Neural cell (in vitro differentiated cells): ENCODE measurements around the gene FSD2. TPM values are rescaled to one million over a fixed set of nuclear protein-coding genes. Genes with fewer than 3 reads are reported as not detected.

ENCODE experiments used
- H2AFZ ChIP-seq: fragments of 200-600, 300-800 bp; sonication (generic), shearing (Covaris generic); 2 replicates; pipeline ENCODE4 v1.6.0; 2014; ENCODE audit warnings: low read depth, mild to moderate bottlenecking, antibody characterized with exemption, low read length, moderate library complexity
- H3F3A ChIP-seq: fragments of 200-600 bp; shearing (Covaris generic); 2 replicates; pipeline ENCODE4 v1.6.1; 2016; ENCODE audit warnings: mild to moderate bottlenecking, moderate library complexity, mixed read lengths, antibody characterized with exemption, low read length; ENCODE audit not compliant: insufficient read depth, poor library complexity, severe bottlenecking
- H3K27ac ChIP-seq: fragments of 200-600, 300-800 bp; sonication (generic), shearing (Covaris generic); 2 replicates; pipeline ENCODE4 v1.5.1; 2014; ENCODE audit warnings: mild to moderate bottlenecking, low read length, moderate library complexity
- H3K27me3 ChIP-seq: fragments of 300-800, 200-600 bp; sonication (generic), shearing (Covaris generic); 2 replicates; pipeline ENCODE4 v1.6.0; 2014; ENCODE audit warnings: mild to moderate bottlenecking, low read depth, low read length, moderate library complexity; ENCODE audit not compliant: insufficient read depth
- H3K36me3 ChIP-seq: fragments of 300-800, 200-600 bp; sonication (generic), shearing (Covaris generic); 2 replicates; pipeline ENCODE4 v1.5.1; 2014; ENCODE audit warnings: mild to moderate bottlenecking, antibody characterized with exemption, low read length, moderate library complexity; ENCODE audit not compliant: insufficient read depth
- H3K4me2 ChIP-seq: fragments of 300-800, 200-600 bp; sonication (generic), shearing (Covaris generic); 2 replicates; pipeline ENCODE4 v1.6.0; 2014; ENCODE audit warnings: mild to moderate bottlenecking, low read length
- H3K4me3 ChIP-seq: fragments of 300-800, 200-600 bp; sonication (generic), shearing (Covaris generic); 2 replicates; pipeline ENCODE4 v1.5.1; 2014; ENCODE audit warnings: mild to moderate bottlenecking, low read length, moderate library complexity
- H3K79me2 ChIP-seq: fragments of 200-600 bp; shearing (Covaris generic); replicated peaks from 2 replicates; pipeline ENCODE4 v1.6.0; 2014; ENCODE audit warnings: mild to moderate bottlenecking, low read length, moderate library complexity; ENCODE audit not compliant: insufficient read depth
- H3K9ac ChIP-seq: fragments of 300-800, 200-600 bp; sonication (generic), shearing (Covaris generic); 2 replicates; pipeline ENCODE4 v1.6.1; 2016; ENCODE audit warnings: mild to moderate bottlenecking, low read length, mixed read lengths
- H3K9me2 ChIP-seq: fragments of 200-600 bp; shearing (Covaris generic); 2 replicates; pipeline ENCODE4 v1.6.1; 2016; ENCODE audit warnings: mild to moderate bottlenecking, low read length, mixed read lengths; ENCODE audit not compliant: insufficient read depth
- H3K9me3 ChIP-seq: fragments of 200-600, 300-800 bp; sonication (generic), shearing (Covaris generic); 2 replicates; pipeline ENCODE4 v1.6.1; 2016; ENCODE audit warnings: mild to moderate bottlenecking, mixed run types, low read length, moderate library complexity, mixed read lengths
- H4K20me1 ChIP-seq: fragments of 200-600 bp; shearing (Covaris generic); 2 replicates; pipeline ENCODE4 v1.6.1; 2016; ENCODE audit warnings: mild to moderate bottlenecking, mixed run types; ENCODE audit not compliant: insufficient read depth
- EP300 ChIP-seq: fragments of 450-650 bp; conservative IDR thresholded peaks from 2 replicates; pipeline ENCODE4 v1.6.1; 2014; ENCODE audit warnings: antibody characterized with exemption, mild to moderate bottlenecking, moderate library complexity; ENCODE audit not compliant: poor library complexity, severe bottlenecking
- EZH2 ChIP-seq: fragments of 200-600, 300-800 bp; shearing (Covaris generic), sonication (generic); IDR thresholded peaks from 2 replicates; pipeline ENCODE4 v1.6.1; 2014; ENCODE audit warnings: antibody characterized with exemption, low read length, borderline replicate concordance, mild to moderate bottlenecking; ENCODE audit not compliant: insufficient read depth, poor library complexity, severe bottlenecking
- MXI1 ChIP-seq: fragments of 450-650 bp; conservative IDR thresholded peaks from 2 replicates; pipeline ENCODE4 v1.6.1; 2014; ENCODE audit warnings: antibody characterized with exemption, mild to moderate bottlenecking; ENCODE audit not compliant: poor library complexity, severe bottlenecking
- POLR2AphosphoS5 ChIP-seq: IDR thresholded peaks from 2 replicates; pipeline ENCODE4 v1.6.1; 2012
- RAD21 ChIP-seq: fragments of 450-650 bp; conservative IDR thresholded peaks from 2 replicates; pipeline ENCODE4 v1.6.1; 2014; ENCODE audit warnings: antibody characterized with exemption, mild to moderate bottlenecking, moderate library complexity
- SMC3 ChIP-seq: fragments of 450-650 bp; conservative IDR thresholded peaks from 2 replicates; pipeline ENCODE4 v1.6.1; 2014; ENCODE audit warnings: antibody characterized with exemption, mild to moderate bottlenecking, moderate library complexity; ENCODE audit not compliant: poor library complexity
- TAF1 ChIP-seq: IDR thresholded peaks from 2 replicates; pipeline ENCODE4 v1.6.1; 2012; ENCODE audit warnings: low read depth
- polyA plus RNA-seq: library from polyadenylated mRNA; depleted of rRNA; stranded (reverse); fragments of >200 nt; gene quantifications from 2 replicates; pipeline ENCODE4 v1.2.3, GENCODE V29; 2014
- TF ChIP-seq, protein P1 (sequence below): fragments of 450-650 bp; IDR thresholded peaks from 2 replicates; pipeline ENCODE4 v1.5.1; 2014; ENCODE audit warnings: antibody characterized with exemption, mild to moderate bottlenecking, moderate library complexity; ENCODE audit not compliant: poor library complexity, severe bottlenecking
- TF ChIP-seq, protein P2 (sequence below): IDR thresholded peaks from 2 replicates; pipeline ENCODE4 v1.6.1; 2012; ENCODE audit warnings: borderline replicate concordance

The FSD2 gene
- polyA plus RNA-seq, 1 donor from 2014 or later = not detected

- no peaks in the 10 kb centered on the region for H3K9me3 ChIP-seq
- peak within 1 kb of the TSS; percentile 62 for H3K27ac ChIP-seq
- peaks cover 7% of the 10 kb centered on the region for H3F3A ChIP-seq
- no peaks in the 10 kb centered on the region for H4K20me1 ChIP-seq
- peak within 1 kb of the TSS; percentile 95 for H3K4me3 ChIP-seq
- peak within 1 kb of the TSS; percentile 69 for H2AFZ ChIP-seq
- H3K9ac ChIP-seq = peak within 1 kb of the TSS; percentile 66
- no peaks in the 10 kb centered on the region for H3K27me3 ChIP-seq
- no peaks in the 10 kb centered on the region for H3K36me3 ChIP-seq
- TF ChIP-seq MXI1 (peak; percentile 83), RAD21 (peak; percentile 34), TAF1 (no peak), SMC3 (peak; percentile 52), EZH2 (no peak), EP300 (no peak), POLR2AphosphoS5 (peak; percentile 78)
- TF ChIP-seq, protein P1, sequence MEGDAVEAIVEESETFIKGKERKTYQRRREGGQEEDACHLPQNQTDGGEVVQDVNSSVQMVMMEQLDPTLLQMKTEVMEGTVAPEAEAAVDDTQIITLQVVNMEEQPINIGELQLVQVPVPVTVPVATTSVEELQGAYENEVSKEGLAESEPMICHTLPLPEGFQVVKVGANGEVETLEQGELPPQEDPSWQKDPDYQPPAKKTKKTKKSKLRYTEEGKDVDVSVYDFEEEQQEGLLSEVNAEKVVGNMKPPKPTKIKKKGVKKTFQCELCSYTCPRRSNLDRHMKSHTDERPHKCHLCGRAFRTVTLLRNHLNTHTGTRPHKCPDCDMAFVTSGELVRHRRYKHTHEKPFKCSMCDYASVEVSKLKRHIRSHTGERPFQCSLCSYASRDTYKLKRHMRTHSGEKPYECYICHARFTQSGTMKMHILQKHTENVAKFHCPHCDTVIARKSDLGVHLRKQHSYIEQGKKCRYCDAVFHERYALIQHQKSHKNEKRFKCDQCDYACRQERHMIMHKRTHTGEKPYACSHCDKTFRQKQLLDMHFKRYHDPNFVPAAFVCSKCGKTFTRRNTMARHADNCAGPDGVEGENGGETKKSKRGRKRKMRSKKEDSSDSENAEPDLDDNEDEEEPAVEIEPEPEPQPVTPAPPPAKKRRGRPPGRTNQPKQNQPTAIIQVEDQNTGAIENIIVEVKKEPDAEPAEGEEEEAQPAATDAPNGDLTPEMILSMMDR = peak; percentile 63
- TF ChIP-seq, protein P2, sequence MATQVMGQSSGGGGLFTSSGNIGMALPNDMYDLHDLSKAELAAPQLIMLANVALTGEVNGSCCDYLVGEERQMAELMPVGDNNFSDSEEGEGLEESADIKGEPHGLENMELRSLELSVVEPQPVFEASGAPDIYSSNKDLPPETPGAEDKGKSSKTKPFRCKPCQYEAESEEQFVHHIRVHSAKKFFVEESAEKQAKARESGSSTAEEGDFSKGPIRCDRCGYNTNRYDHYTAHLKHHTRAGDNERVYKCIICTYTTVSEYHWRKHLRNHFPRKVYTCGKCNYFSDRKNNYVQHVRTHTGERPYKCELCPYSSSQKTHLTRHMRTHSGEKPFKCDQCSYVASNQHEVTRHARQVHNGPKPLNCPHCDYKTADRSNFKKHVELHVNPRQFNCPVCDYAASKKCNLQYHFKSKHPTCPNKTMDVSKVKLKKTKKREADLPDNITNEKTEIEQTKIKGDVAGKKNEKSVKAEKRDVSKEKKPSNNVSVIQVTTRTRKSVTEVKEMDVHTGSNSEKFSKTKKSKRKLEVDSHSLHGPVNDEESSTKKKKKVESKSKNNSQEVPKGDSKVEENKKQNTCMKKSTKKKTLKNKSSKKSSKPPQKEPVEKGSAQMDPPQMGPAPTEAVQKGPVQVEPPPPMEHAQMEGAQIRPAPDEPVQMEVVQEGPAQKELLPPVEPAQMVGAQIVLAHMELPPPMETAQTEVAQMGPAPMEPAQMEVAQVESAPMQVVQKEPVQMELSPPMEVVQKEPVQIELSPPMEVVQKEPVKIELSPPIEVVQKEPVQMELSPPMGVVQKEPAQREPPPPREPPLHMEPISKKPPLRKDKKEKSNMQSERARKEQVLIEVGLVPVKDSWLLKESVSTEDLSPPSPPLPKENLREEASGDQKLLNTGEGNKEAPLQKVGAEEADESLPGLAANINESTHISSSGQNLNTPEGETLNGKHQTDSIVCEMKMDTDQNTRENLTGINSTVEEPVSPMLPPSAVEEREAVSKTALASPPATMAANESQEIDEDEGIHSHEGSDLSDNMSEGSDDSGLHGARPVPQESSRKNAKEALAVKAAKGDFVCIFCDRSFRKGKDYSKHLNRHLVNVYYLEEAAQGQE = peak; percentile 31
- peaks cover 16% of the 10 kb centered on the region for H3K79me2 ChIP-seq
- H3K9me2 ChIP-seq = no peaks in the 10 kb centered on the region
- H3K4me2 ChIP-seq = peak within 1 kb of the TSS; percentile 94
These were observed 3.6 kb upstream of the FSD2 start, which contains the start of gene WHAMM for GRCh38 chr15:82809308-82810060. Gene WHAMM (plus strand): TSS chr15:82809628. CDS start chr15:82809727, 99 bp downstream.

DNA sequence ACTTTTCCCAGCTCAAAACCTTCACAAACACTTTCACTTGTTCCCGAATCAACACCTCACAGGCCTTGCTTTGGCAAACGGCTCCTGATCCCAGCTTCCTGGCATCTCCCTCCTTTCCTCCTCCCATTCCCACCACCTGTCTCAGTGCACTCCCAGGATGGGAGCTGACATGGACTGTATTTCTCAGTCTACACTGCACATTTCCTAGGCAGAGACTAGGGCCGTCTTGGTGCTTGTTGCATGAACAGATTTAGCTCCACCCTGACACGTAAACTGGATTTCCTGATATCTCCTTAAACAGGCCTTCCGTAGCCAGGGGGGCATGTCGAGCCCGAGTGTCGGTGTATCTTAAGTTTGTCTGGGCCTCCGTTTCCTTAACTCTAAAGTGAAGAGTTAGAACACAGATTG lies 2.8 kb upstream of the FSD2 start:
- no peaks in the 10 kb centered on the region for H3K9me3 ChIP-seq
- peaks cover 7% of the 10 kb centered on the region for H3F3A ChIP-seq
- peaks cover 16% of the 10 kb centered on the region for H3K79me2 ChIP-seq
- H3K27ac ChIP-seq = no peak overlapping the region
- no peak overlapping the region for H3K9ac ChIP-seq
- no peaks in the 10 kb centered on the region for H3K9me2 ChIP-seq
- no peaks in the 10 kb centered on the region for H3K36me3 ChIP-seq
- H2AFZ ChIP-seq = no peak overlapping the region
- no peaks in the 10 kb centered on the region for H3K27me3 ChIP-seq
- no peaks in the 10 kb centered on the region for H4K20me1 ChIP-seq
- peak overlapping the region; percentile 95 for H3K4me3 ChIP-seq
- TF ChIP-seq SMC3 = no peak
- no peak for TF ChIP-seq EP300
- no peak overlapping the region for H3K4me2 ChIP-seq
